ENCODE results near the gene CELF5. TPM values are rescaled to one million over a fixed set of nuclear protein-coding genes. Genes with fewer than 3 reads are reported as not detected.

CELF5 gene
- total RNA-seq, 4 donors from 2014 or later, result not detected

- no peak for TF ChIP-seq POLR2A (IDR thresholded peaks at IDR 0.05)
- TF ChIP-seq, protein P1, sequence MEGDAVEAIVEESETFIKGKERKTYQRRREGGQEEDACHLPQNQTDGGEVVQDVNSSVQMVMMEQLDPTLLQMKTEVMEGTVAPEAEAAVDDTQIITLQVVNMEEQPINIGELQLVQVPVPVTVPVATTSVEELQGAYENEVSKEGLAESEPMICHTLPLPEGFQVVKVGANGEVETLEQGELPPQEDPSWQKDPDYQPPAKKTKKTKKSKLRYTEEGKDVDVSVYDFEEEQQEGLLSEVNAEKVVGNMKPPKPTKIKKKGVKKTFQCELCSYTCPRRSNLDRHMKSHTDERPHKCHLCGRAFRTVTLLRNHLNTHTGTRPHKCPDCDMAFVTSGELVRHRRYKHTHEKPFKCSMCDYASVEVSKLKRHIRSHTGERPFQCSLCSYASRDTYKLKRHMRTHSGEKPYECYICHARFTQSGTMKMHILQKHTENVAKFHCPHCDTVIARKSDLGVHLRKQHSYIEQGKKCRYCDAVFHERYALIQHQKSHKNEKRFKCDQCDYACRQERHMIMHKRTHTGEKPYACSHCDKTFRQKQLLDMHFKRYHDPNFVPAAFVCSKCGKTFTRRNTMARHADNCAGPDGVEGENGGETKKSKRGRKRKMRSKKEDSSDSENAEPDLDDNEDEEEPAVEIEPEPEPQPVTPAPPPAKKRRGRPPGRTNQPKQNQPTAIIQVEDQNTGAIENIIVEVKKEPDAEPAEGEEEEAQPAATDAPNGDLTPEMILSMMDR (IDR thresholded peaks at IDR 0.05), result no peak
- H3K4me1 ChIP-seq, result no peaks in the 10 kb centered on the region
- H3K36me3 ChIP-seq, result no peaks in the 10 kb centered on the region
- H3K9me3 ChIP-seq, result peaks cover 0 to 9% (median 2%) of the 10 kb centered on the region in 4 donors
- no peak for DNase-seq
- H3K4me3 ChIP-seq, result no peak overlapping the region
- H3K27me3 ChIP-seq, result no peaks in the 10 kb centered on the region
- H3K27ac ChIP-seq, result no peak overlapping the region
Observed at GRCh38 chr19:3248728-3249326, 24.4 kb downstream of the CELF5 start.

GRCh38 chr19:3249408-3249807, 24.9 kb downstream of the CELF5 start:
- Histone ChIP-seq H3K4me3 (no peak overlapping the region), H3K9me3 (peaks cover 0 to 9% (median 2%) of the 10 kb centered on the region in 4 donors), H3K27ac (no peak overlapping the region), H3K36me3 (no peaks in the 10 kb centered on the region), H3K27me3 (no peaks in the 10 kb centered on the region), H3K4me1 (no peaks in the 10 kb centered on the region)
- TF ChIP-seq POLR2A (IDR thresholded peaks at IDR 0.05), result no peak
- TF ChIP-seq, protein P1 (IDR thresholded peaks at IDR 0.05), result no peak
- DNase-seq, result no peak

DNA sequence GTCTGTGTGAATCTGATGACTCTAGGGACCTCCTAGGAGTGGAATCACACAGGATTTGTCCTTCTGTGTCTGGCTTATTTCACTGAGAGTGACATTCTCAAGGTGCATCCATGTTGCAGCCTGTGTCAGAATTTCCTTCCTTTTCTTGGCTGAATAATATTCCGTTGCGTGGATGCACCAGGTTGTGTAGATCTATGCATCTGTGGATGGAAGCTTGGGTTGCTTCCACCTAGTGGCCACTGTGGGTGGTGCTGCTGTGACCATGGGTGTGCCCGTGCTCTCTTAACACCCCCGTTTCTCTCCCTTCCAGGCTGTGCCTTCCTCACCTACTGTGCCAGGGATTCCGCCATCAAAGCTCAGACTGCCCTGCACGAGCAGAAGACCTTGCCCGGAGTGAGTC, 26.2 kb downstream of the CELF5 start:
- no peak for TF ChIP-seq POLR2A (IDR thresholded peaks at IDR 0.05)
- TF ChIP-seq, protein P1 (IDR thresholded peaks at IDR 0.05), result peak; percentile 12 to 54 (median 48)
- H3K36me3 ChIP-seq, result no peaks in the 10 kb centered on the region
- no peak overlapping the region for H3K27ac ChIP-seq
- H3K4me1 ChIP-seq, result no peaks in the 10 kb centered on the region
- H3K9me3 ChIP-seq, result peaks cover 0 to 9% (median 2%) of the 10 kb centered on the region in 4 donors
- DNase-seq, result peak in 1 of 3 donors; percentile 18
- H3K4me3 ChIP-seq, result no peak overlapping the region
- no peaks in the 10 kb centered on the region for H3K27me3 ChIP-seq

GRCh38 chr19:3251229-3251628, 26.8 kb downstream of the CELF5 start:
- no peak overlapping the region for H3K4me3 ChIP-seq
- no peaks in the 10 kb centered on the region for H3K36me3 ChIP-seq
- H3K4me1 ChIP-seq, result no peaks in the 10 kb centered on the region
- H3K27ac ChIP-seq, result no peak overlapping the region
- TF ChIP-seq, protein P1 (IDR thresholded peaks at IDR 0.05), result no peak
- no peak for TF ChIP-seq POLR2A (IDR thresholded peaks at IDR 0.05)
- DNase-seq, result no peak
- peaks cover 0 to 9% (median 2%) of the 10 kb centered on the region in 4 donors for H3K9me3 ChIP-seq
- H3K27me3 ChIP-seq, result no peaks in the 10 kb centered on the region

DNA sequence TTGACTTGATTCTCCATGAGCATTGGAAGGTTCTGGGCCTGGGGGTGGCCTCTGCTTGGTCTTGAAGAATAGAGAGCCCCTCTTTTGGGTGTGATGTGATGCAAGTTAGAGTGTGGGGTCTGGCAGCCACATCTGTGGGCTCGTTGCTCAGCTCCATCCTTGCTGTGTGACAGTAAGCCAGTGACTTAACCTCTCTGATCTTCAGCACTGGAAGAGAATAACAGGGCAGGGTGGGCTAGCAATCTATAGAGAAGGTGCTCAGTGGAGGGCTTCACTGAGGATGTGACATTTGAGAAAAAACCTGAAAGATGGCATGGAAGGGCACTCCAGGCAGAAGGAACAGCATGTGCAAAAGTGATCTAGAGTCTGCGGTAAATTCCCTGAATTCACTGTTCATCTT, 28.2 kb downstream of the CELF5 start:
- Histone ChIP-seq H3K4me1 (no peaks in the 10 kb centered on the region), H3K9me3 (peaks cover 0 to 9% (median 2%) of the 10 kb centered on the region in 4 donors), H3K36me3 (no peaks in the 10 kb centered on the region), H3K27me3 (no peaks in the 10 kb centered on the region), H3K4me3 (no peak overlapping the region), H3K27ac (no peak overlapping the region)
- DNase-seq, result no peak
- TF ChIP-seq, protein P1 (IDR thresholded peaks at IDR 0.05), result no peak
- no peak for TF ChIP-seq POLR2A (IDR thresholded peaks at IDR 0.05)
